H1 (cell line): ENCODE data around the gene FGF21. TPM values are rescaled to one million over a fixed set of nuclear protein-coding genes. Genes with fewer than 3 reads are reported as not detected.

Source experiments
- ATF3 ChIP-seq: IDR thresholded peaks from 2 replicates; pipeline ENCODE4 v1.6.1; 2011; ENCODE audit warnings: low read depth, mild to moderate bottlenecking, low read length; ENCODE audit not compliant: insufficient read depth
- EZH2 ChIP-seq: fragments of 200-600 bp; sonication (generic); IDR thresholded peaks from 2 replicates; pipeline ENCODE4 v1.7.1; 2012; ENCODE audit warnings: low read depth, mild to moderate bottlenecking, moderate library complexity, low read length, inconsistent platforms; ENCODE audit not compliant: severe bottlenecking
- GABPA ChIP-seq: IDR thresholded peaks from 2 replicates; pipeline ENCODE4 v1.6.1; 2011; ENCODE audit warnings: mild to moderate bottlenecking, low read length, moderate library complexity, borderline replicate concordance; ENCODE audit not compliant: insufficient read depth
- KDM1A ChIP-seq: fragments of 200-600, 300-600 bp; sonication (generic); IDR thresholded peaks from 2 replicates; pipeline ENCODE4 v1.7.1; 2016; ENCODE audit warnings: mild to moderate bottlenecking, low read length, borderline replicate concordance
- MAFK ChIP-seq: IDR thresholded peaks from 2 replicates; pipeline ENCODE4 v1.6.1; 2012; ENCODE audit warnings: low read depth, mild to moderate bottlenecking, improper control_type of control experiment, low read length
- SRF ChIP-seq: IDR thresholded peaks from 2 replicates; pipeline ENCODE4 v1.6.1; 2011; ENCODE audit warnings: mild to moderate bottlenecking, low read depth, low read length, moderate library complexity
- polyA plus RNA-seq, 7 experiments: library from polyadenylated mRNA; depleted of rRNA in 3 of 7; stranded (reverse) in 5 of 7; unstranded in 2 of 7; fragments of >200 nt in 5 of 7; fragments of 200-250 nt in 2 of 7; gene quantifications; 1 replicate in 5 of 7; 2 replicates in 1 of 7; 4 replicates in 1 of 7; pipeline versions ENCODE4 v1.2.1 to v1.2.3, GENCODE V29; 2011 to 2013; ENCODE audit warnings: missing spikeins in 2 of 7, mixed read lengths in 2 of 7
- total RNA-seq: library from RNA; stranded (reverse); fragmentation: NEBNext Ultra II Directional; extraction: Animal tissue kit (Norgen Biotek cat#: 25700); gene quantifications from 2 replicates; pipeline ENCODE4 v1.2.1, GENCODE V29; 2021

The FGF21 gene
- total and polyA plus RNA-seq, 2 of the 8 experiments (the other 6 are each of a cell fraction or from before 2014, with no cell fraction given), result 0.48 to 0.80 TPM

- TF ChIP-seq SRF, result no peak
- no peak for TF ChIP-seq EZH2
- TF ChIP-seq KDM1A, result no peak
- no peak for TF ChIP-seq ATF3
- no peak for TF ChIP-seq GABPA
- TF ChIP-seq MAFK, result no peak
These were observed 1.4 kb downstream of the FGF21 start (continued) for GRCh38 chr19:48756686-48757085.
